IPS-11a (cell line): Measurements from ENCODE around the gene ZNF827.

Experiments
- H3K4me3 ChIP-seq: one replicate; pipeline ENCODE4 v1.5.1; 2013; ENCODE audit warnings: low read depth, low read length, control low read depth

ZNF827 gene

GRCh38 chr4:145890689-145891088 lies 47.9 kb downstream of the ZNF827 start:
- H3K4me3 ChIP-seq: no peak overlapping the region

GRCh38 chr4:145888393-145888792 lies 50.2 kb downstream of the ZNF827 start:
- no peak overlapping the region for H3K4me3 ChIP-seq

- H3K4me3 ChIP-seq: no peak overlapping the region
Observed at GRCh38 chr4:145887241-145887991, 51.2 kb downstream of the ZNF827 start.

GRCh38 chr4:145886871-145887240 lies 51.8 kb downstream of the ZNF827 start:
- no peak overlapping the region for H3K4me3 ChIP-seq

- no peak overlapping the region for H3K4me3 ChIP-seq
Observed at GRCh38 chr4:145885666-145886065, 53.0 kb downstream of the ZNF827 start.

GRCh38 chr4:145884775-145885174 lies 53.8 kb downstream of the ZNF827 start:
- no peak overlapping the region for H3K4me3 ChIP-seq

GRCh38 chr4:145883101-145883694 lies 55.4 kb downstream of the ZNF827 start:
- no peak overlapping the region for H3K4me3 ChIP-seq

- H3K4me3 ChIP-seq: no peak overlapping the region
Observed at GRCh38 chr4:145882604-145883003, 56.0 kb downstream of the ZNF827 start.

- no peak overlapping the region for H3K4me3 ChIP-seq
Observed at GRCh38 chr4:145881989-145882388, 56.6 kb downstream of the ZNF827 start.

GRCh38 chr4:145881576-145881975 lies 57.0 kb downstream of the ZNF827 start:
- H3K4me3 ChIP-seq: no peak overlapping the region

GRCh38 chr4:145880355-145880960 lies 58.2 kb downstream of the ZNF827 start:
- H3K4me3 ChIP-seq: no peak overlapping the region

GRCh38 chr4:145879598-145879997 lies 59.0 kb downstream of the ZNF827 start:
- H3K4me3 ChIP-seq: no peak overlapping the region

- no peak overlapping the region for H3K4me3 ChIP-seq
Observed at GRCh38 chr4:145878501-145879435, 59.9 kb downstream of the ZNF827 start.

- no peak overlapping the region for H3K4me3 ChIP-seq
Observed at GRCh38 chr4:145876531-145877180, 62.0 kb downstream of the ZNF827 start.

- no peak overlapping the region for H3K4me3 ChIP-seq
Observed at GRCh38 chr4:145873901-145874300, 64.7 kb downstream of the ZNF827 start.

- H3K4me3 ChIP-seq: no peak overlapping the region
Observed at GRCh38 chr4:145871209-145871608, 67.4 kb downstream of the ZNF827 start.

GRCh38 chr4:145870155-145871020 lies 68.2 kb downstream of the ZNF827 start:
- no peak overlapping the region for H3K4me3 ChIP-seq

GRCh38 chr4:145868637-145869409 lies 69.8 kb downstream of the ZNF827 start:
- no peak overlapping the region for H3K4me3 ChIP-seq

GRCh38 chr4:145867406-145867805 lies 71.2 kb downstream of the ZNF827 start:
- no peak overlapping the region for H3K4me3 ChIP-seq
